Hematopoietic multipotent progenitor cell treated with erythropoietin and hydrocortisone succinate and interleukin-3 and kit ligand, for 6 days (in vitro differentiated cells): ENCODE results near the gene OXT.
A peak's percentile ranks its signal among the peaks of the same experiment; 100 is the strongest.
"Not testable (repeated sequence)": the region's sequence is repeated elsewhere in the genome, so short reads cannot be mapped to it uniquely, and the experiment has no call there.

Source experiments
- DNase-seq: peaks from one replicate; pipeline ENCODE4 v3.0.0-alpha.2; 2015

Gene OXT

DNA sequence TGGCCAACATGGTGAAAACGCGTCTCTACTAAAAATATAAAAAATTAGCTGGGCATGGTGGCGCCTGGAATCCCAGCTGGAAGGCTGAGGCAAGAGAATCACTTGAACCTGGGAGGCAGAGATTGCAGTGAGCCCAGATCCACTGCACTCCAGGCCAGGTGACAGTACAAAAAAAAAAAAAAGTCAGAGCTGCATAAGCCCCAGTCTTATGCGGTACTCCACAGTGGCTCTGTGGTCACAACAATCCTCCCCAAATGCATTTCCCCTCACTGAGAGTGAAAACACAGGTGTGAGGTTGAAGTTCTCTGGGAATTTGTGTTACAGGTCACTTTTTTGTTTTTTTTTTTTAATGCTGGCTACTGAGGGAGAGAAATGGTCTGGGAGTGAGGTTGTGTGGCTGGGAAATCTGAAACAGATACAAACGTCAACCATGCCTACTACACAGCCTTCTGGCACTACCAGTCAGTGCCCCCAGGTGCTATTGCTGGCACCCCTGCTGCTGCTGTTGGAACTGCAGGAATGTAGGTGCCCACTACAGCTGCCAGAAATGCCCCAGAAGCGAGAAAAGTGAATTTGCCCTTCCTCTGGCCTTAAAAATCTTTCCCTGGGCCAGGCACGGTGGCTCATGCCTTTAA, 19.9 kb upstream of the OXT start:
- DNase-seq = no peak

GRCh38 chr20:3059489-3059888, 11.9 kb upstream of the OXT start:
- no peak for DNase-seq

DNA sequence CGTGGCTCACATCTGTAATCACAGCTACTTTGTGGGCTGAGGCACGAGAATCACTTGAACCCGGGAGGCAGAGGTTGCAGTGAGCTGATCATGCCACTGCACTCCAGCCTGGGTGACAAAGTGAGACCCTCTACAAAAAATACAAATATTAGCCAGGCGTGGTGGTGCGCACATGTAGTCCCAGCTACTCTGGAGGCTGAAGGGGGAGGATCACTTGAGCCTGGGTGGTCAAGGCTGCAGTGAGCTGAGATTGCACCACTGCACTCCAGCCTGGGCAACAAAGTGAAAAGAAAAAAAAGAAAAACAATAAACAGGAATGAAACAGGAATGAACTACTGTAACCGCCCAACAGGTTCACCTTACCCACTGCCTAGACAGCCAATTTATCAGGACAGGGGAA, 7.3 kb upstream of the OXT start:
- DNase-seq = not testable (repeated sequence)

GRCh38 chr20:3067139-3068014, 4.0 kb upstream of the OXT start:
- DNase-seq = no peak

DNA sequence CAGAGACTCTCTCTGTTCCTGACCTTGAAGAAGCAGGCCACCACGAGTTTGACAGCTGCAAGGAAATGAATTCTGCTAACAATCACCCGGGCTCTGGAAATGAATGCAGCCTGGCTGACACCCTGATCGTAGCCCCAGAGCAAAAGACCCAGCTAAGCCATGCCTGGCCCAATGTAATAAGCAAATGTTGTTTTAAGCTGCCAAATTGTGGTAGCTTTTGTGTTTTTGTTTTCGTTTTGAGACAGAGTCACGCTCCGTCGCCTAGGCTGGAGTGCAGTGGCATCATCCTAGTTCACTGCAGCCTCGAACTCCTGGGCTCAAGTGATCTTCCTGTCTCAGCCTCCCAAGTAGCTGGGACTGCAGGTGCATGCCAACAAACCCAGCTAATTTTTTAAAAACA, 3.3 kb upstream of the OXT start:
- DNase-seq = no peak

DNA sequence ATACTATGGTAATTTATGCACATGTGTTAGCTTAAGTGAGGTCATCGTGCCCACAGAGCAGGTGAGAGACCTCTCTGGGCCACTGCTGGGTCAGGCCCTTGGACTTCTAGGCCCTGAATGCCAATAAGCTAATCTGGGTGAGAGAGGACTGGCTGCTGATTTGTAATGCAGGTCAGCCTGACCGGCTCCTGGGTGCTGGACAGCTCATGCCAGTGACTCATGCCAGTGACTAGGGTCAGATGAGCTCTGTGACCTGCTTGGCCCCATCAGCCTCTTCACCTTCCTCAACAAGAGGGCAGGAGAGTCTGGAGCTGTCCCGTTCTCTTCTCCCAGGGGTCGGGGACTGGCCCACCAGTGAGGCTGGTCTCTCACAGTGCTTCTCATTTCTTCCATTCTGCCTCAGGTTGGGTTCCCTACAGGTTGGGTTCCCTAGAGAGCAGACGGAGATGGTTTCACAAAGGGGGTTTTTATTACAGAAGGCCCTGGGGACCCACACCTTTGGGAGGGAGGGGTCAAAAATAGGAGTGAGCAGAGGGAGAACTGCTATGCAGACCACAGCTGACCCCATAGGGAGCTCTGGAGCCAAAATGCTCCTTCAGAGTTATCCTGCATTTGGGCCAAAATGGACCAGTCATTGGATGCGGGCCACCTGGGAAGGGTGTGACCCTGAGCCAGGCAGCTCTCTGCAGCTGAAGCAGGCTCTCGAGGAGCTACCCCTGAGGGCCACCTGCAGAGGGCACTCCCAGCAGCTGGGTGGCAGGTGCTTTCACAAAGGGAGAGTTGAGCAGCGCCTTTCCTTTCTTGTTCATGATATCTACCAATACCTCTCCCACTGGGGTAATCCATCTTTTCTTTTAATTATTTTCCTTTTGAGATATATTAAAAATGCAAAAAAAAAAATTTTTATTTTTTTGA, 2.2 kb upstream of the OXT start:
- DNase-seq = peak; percentile 64

GRCh38 chr20:3070725-3071124, 695 bp upstream of the OXT start:
- DNase-seq = peak; percentile 59

GRCh38 chr20:3071266-3071609, 182 bp upstream of the OXT start:
- no peak for DNase-seq

DNA sequence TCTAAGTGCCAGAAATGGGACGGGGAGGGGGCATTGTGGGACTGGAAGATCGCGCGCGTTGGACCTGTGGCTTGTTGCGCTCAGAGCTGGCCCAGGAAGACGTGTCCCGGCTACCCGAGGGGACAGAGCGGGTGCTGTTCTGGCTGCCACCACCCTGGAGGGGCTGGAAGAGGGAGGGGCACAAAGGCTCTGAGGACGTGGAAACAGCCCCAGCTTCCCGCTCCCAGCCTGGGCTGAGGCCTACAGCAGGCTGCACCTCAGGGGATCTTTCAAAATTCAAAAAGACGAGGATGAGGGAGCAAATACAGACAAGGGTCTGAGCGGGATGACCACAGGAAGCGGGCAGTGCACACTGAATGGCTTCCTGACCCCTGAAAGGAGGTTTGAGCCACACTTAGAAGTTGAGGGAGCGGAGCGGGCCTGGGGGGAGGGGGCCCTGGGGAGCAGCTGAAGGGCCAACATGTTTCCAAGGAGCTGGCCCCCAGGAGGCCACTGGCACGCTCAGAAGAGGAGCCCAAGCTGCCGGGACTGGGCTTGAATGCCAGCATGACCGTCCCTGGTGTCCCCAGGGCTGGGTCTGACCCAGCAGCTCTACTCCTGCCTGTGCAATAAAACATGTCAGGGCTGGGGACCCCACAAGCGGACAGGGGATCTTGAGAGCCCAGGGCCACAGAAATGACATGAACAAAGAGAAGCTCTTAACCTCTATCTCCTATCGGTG, 1.3 kb downstream of the OXT start:
- no peak for DNase-seq

- not testable (repeated sequence) for DNase-seq
Observed at GRCh38 chr20:3073251-3073643, 1.8 kb downstream of the OXT start.

GRCh38 chr20:3074812-3075211, 3.4 kb downstream of the OXT start:
- no peak for DNase-seq

DNA sequence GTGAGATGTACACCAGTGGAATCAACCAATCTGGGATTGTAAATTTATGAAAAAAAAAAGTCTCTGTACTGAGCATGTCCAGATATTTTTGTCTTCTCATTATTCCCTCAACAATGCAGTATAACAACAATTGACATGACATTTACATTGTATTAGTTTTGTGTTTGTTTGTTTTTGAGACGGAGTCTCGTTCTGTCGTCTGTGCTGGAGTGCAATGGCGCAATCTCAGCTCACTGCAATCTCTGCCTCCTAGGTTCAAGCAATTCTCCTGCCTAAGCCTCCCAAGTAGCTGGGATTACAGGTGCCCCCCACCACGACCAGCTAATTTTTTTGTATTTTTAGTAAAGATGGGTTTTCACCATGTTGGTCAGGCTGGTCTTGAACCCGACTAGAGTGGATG, 3.9 kb downstream of the OXT start:
- DNase-seq = not testable (repeated sequence)

DNA sequence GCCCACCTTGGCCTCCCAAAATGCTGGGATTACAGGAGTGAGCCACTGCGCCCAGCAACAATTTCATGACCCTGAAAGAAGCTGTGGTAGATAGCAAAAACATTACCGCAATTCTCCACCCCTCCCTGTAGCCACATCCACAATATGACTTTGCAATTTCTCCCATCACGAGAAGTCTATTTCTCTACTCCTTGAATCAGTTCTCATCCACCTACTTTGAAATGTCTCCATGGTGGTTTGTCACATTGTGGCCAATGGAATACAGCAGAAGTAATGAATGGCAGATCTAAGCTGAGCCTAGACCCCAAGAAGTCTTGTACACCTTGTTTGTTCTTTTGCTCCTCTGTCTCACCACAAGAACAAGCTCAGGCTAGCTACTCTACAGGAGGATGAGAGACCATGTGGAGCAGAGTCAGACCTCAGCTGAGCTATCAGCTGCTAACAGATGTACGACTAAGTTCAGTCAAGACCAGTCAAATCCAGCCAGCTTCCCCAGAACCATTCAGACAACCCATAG, 6.3 kb downstream of the OXT start:
- peak; percentile 89 for DNase-seq

DNA sequence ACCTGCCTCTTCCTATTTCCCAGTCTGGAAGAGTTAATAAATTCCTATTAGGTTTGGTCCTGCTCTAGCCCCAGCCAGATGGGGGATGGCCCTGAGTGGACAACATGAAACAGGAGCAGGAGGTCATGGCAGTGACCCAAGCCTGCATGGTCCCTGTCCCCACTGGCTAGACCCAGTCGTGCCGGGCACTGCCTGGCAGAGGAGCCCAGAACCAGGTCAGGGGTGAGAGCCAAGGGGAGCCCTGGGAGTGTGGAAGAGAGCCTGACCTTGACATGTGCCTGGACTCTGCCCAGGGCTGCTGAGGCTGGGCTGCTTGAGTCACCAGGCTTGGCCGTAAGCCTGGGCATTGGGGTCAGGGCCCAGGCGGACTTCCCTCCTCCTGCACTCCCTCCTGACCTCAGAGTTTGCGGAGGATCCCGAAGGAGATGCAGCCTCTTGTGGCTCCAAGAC, 9.5 kb downstream of the OXT start:
- DNase-seq = no peak

GRCh38 chr20:3081641-3082040, 10.2 kb downstream of the OXT start:
- DNase-seq = no peak

DNA sequence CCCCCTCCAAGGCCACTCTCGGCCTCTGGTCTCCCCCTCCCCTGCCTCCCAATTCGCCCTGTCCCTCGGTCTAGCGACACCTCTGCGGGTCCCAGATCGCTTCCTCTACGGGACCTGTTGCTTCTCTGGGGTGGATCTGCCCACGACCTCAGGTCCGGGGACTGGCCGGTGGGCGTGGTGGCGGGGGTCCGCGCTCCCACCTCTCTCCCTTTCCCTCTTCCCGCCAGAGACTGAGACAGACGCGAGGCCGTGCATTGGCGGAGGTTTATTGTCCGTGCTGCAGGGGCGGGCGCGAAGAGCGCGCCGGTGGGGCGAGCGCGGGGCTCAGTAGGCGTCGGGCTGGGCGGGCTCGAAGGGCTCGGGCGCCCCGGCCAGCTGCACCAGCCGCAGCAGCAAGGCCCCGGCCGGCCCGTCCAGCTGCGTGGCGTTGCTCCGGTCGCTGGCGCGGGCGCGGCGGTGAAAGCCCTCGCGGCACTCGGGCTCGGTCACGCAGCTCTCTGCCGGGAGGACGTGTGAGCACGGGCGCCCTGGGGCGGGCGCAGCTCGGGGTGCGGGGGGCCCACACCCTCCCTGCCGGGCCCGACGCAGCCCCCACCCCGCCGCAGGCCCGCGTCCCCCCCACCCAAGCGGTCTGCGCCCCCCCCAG, 11.0 kb downstream of the OXT start:
- DNase-seq = no peak

- DNase-seq = peak; percentile 50
Observed at GRCh38 chr20:3082955-3083952, 11.8 kb downstream of the OXT start.

DNA sequence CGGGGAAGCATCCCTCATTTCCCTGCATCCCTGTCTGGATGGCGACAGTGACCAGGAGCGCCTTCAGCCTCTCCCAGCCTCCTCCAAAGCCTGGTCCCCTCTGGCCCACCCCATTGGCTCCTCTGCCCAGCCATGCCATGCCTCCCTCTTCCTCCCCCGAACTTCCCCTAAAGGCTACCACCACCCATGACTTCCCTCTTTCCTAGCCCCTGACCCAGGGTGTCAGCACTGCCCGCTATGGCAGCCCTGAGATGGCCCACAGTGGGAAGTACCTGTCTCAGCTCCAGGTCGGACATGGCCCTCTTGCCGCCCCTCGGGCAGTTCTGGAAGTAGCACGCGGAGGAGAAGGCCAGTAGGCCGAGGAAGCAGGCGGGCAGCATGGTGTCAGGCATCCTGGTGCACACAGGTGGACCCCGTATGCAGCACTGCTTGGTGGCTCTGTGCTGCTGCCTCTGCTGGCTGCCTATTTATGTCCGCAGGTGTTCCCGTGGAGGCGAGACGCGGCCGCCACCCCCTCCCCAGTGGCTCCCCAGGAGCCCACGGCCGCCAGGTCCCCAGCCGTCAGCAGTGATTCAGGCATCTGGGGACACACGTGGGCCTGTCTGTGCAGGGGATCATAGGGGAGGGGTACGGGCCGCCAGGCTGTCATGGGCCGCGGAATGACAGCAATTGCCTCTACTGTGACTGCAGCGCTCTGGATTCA, 13.0 kb downstream of the OXT start, which contains the start of gene AVP:
TSS of gene AVP (minus strand) at position 442 of the 703 bp plus-strand sequence. CDS start at position 392, 50 bp downstream.
- no peak for DNase-seq

DNA sequence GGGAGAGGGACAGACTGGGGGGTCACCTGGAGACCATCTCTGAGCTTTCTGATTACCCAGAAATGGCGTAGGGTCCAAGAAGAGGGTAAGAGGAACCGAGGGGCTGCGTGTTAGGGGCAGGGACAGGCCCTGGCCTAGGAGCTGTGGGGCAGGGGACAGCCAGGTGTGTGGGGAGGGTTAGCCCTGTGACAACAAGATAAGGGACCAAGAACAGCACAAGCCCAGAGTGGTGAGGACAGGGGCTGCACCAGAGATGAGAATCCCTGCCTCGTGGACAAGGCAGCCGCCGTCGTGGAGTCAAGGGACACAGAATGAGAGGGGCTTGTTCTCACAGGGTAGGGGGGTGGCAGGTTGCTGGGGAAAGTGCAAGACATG, 13.6 kb downstream of the OXT start:
- DNase-seq = no peak

GRCh38 chr20:3085571-3086072, 14.2 kb downstream of the OXT start:
- no peak for DNase-seq
